Parathyroid adenoma (tissue), 2 donors: Measurements from ENCODE around the gene KCNA3.

Experiments
- H2AFZ ChIP-seq: fragments of 300-600 bp; sonication (generic); one replicate; pipeline ENCODE4 v1.7.0; 2017; ENCODE audit warnings: antibody characterized with exemption, mild to moderate bottlenecking
- H3K27ac ChIP-seq: fragments of 300-600 bp; sonication (generic); one replicate; pipeline ENCODE4 v1.7.0; 2017
- H3K27me3 ChIP-seq: fragments of 300-600 bp; sonication (generic); one replicate; pipeline ENCODE4 v1.7.0; 2017; ENCODE audit warnings: low read length; ENCODE audit not compliant: control insufficient read depth, insufficient read depth
- H3K36me3 ChIP-seq: fragments of 300-600 bp; sonication (generic); one replicate; pipeline ENCODE4 v1.7.0; 2017; ENCODE audit warnings: low read length; ENCODE audit not compliant: control insufficient read depth, insufficient read depth
- H3K4me1 ChIP-seq: fragments of 300-600 bp; sonication (generic); one replicate; pipeline ENCODE4 v1.7.0; 2017; ENCODE audit warnings: control low read depth
- H3K4me2 ChIP-seq: fragments of 300-600 bp; sonication (generic); one replicate; pipeline ENCODE4 v1.7.0; 2017; ENCODE audit warnings: low read length
- H3K4me3 ChIP-seq: fragments of 300-600 bp; sonication (generic); one replicate; pipeline ENCODE4 v1.7.0; 2017; ENCODE audit warnings: low read depth, low read length
- H3K79me2 ChIP-seq: fragments of 300-600 bp; sonication (generic); one replicate; pipeline ENCODE4 v1.7.0; 2017; ENCODE audit warnings: control low read depth
- H3K9ac ChIP-seq: fragments of 300-600 bp; sonication (generic); one replicate; pipeline ENCODE4 v1.7.0; 2017; ENCODE audit warnings: mild to moderate bottlenecking
- H3K9me3 ChIP-seq: fragments of 300-600 bp; sonication (generic); one replicate; pipeline ENCODE4 v1.7.0; 2017; ENCODE audit warnings: low read length; ENCODE audit not compliant: control insufficient read depth
- CTCF ChIP-seq: fragments of 300-600 bp; sonication (generic); IDR thresholded peaks from one replicate; pipeline ENCODE4 v1.7.0; 2017; ENCODE audit warnings: antibody characterized with exemption, mild to moderate bottlenecking
- donor health status: primary hyperparathyroidism.

The KCNA3 gene

GRCh38 chr1:110675060-110675791 is 486 bp upstream of the KCNA3 start:
- Histone ChIP-seq H3K4me2 (peak overlapping the region; percentile 68), H3K9me3 (no peaks in the 10 kb centered on the region)

GRCh38 chr1:110673805-110674336 is 869 bp downstream of the KCNA3 start:
- peak overlapping the region; percentile 68 for H3K4me2 ChIP-seq
- H3K79me2 ChIP-seq, result no peaks in the 10 kb centered on the region
- H3K27me3 ChIP-seq, result no peaks in the 10 kb centered on the region
- no peaks in the 10 kb centered on the region for H3K9me3 ChIP-seq
- no peak for TF ChIP-seq CTCF
- H3K4me3 ChIP-seq, result peak overlapping the region; percentile 48
- H3K27ac ChIP-seq, result no peak overlapping the region
- H3K4me1 ChIP-seq, result no peaks in the 10 kb centered on the region
- no peaks in the 10 kb centered on the region for H3K36me3 ChIP-seq
- H2AFZ ChIP-seq, result peak overlapping the region; percentile 79
- no peak overlapping the region for H3K9ac ChIP-seq

More at GRCh38 chr1:110675060-110675791, 486 bp upstream of the KCNA3 start:
- H3K36me3 ChIP-seq, result no peaks in the 10 kb centered on the region
- no peak for TF ChIP-seq CTCF
- H3K9ac ChIP-seq, result no peak overlapping the region
- H3K27ac ChIP-seq, result no peak overlapping the region
- H3K79me2 ChIP-seq, result no peaks in the 10 kb centered on the region
- no peaks in the 10 kb centered on the region for H3K4me1 ChIP-seq
- no peaks in the 10 kb centered on the region for H3K27me3 ChIP-seq
- peak overlapping the region; percentile 79 for H2AFZ ChIP-seq
- peak overlapping the region; percentile 48 for H3K4me3 ChIP-seq

- no peak overlapping the region for H3K27ac ChIP-seq
- no peaks in the 10 kb centered on the region for H3K79me2 ChIP-seq
- H3K4me1 ChIP-seq, result no peaks in the 10 kb centered on the region
- H3K9ac ChIP-seq, result no peak overlapping the region
- H3K4me2 ChIP-seq, result no peak overlapping the region
- H3K36me3 ChIP-seq, result no peaks in the 10 kb centered on the region
- H3K27me3 ChIP-seq, result no peaks in the 10 kb centered on the region
- peak overlapping the region; percentile 48 for H3K4me3 ChIP-seq
- no peaks in the 10 kb centered on the region for H3K9me3 ChIP-seq
- no peak overlapping the region for H2AFZ ChIP-seq
- no peak for TF ChIP-seq CTCF
Observed at GRCh38 chr1:110673197-110673701, 1.5 kb downstream of the KCNA3 start.

- H2AFZ ChIP-seq, result no peak overlapping the region
- no peak for TF ChIP-seq CTCF
- H3K4me1 ChIP-seq, result no peaks in the 10 kb centered on the region
- no peak overlapping the region for H3K4me3 ChIP-seq
- H3K9me3 ChIP-seq, result no peaks in the 10 kb centered on the region
- H3K36me3 ChIP-seq, result no peaks in the 10 kb centered on the region
- no peak overlapping the region for H3K4me2 ChIP-seq
- no peak overlapping the region for H3K9ac ChIP-seq
- H3K27me3 ChIP-seq, result no peaks in the 10 kb centered on the region
- no peaks in the 10 kb centered on the region for H3K79me2 ChIP-seq
- H3K27ac ChIP-seq, result no peak overlapping the region
Observed at GRCh38 chr1:110672753-110673108, 2.0 kb downstream of the KCNA3 start.
